Sigmoid colon (tissue), 7 donors: ENCODE data around the gene NUTF2. TPM values are rescaled to one million over a fixed set of nuclear protein-coding genes. Genes with fewer than 3 reads are reported as not detected.

Source experiments
- DNase-seq: peaks from one replicate; pipeline ENCODE4 v3.0.0-alpha.2; 2019
- H3K27ac ChIP-seq, 4 donors: fragments of 200-600 bp; sonication (generic); one replicate each; pipeline ENCODE4 v1.5.1; 2016 to 2019; ENCODE audit warnings: mild to moderate bottlenecking in 1 of 4
- H3K27me3 ChIP-seq, 3 donors: fragments of 200-600 bp; sonication (generic); one replicate each; pipeline ENCODE4 v1.5.1; 2019; ENCODE audit warnings: mild to moderate bottlenecking in 1 of 3
- H3K36me3 ChIP-seq, 4 donors: fragments of 200-600 bp; sonication (generic); one replicate each; pipeline ENCODE4 v1.5.1; 2016 to 2019
- H3K4me1 ChIP-seq, 4 donors: fragments of 200-600 bp; sonication (generic); one replicate each; pipeline ENCODE4 v1.5.1; 2017 to 2019
- H3K4me3 ChIP-seq, 4 donors: fragments of 200-600 bp; sonication (generic); one replicate each; pipeline ENCODE4 v1.5.1; 2017 to 2019; ENCODE audit warnings: mild to moderate bottlenecking in 2 of 4, moderate library complexity in 1 of 4
- H3K9me3 ChIP-seq, 4 donors: fragments of 200-600 bp in 3 of 4; sonication (generic) in 3 of 4; one replicate each; pipeline versions ENCODE4 v1.5.1 to v1.6.1; 2013 to 2019
- CTCF ChIP-seq, 4 experiments: fragments of 450-650 bp in 3 of 4; fragments of 200-600 bp in 1 of 4; IDR thresholded peaks; one replicate each; pipeline ENCODE4 v1.5.1; 2016 to 2019; ENCODE audit warnings: antibody characterized with exemption in 4 of 4, mild to moderate bottlenecking in 3 of 4, moderate library complexity in 2 of 4
- EP300 ChIP-seq, 4 donors: sonication (generic); formaldehyde crosslinking; IDR thresholded peaks; one replicate each; pipeline ENCODE4 v1.6.1; 2017; ENCODE audit warnings: antibody characterized with exemption in 4 of 4
- POLR2A ChIP-seq, 2 donors: fragments of 450-650 bp; IDR thresholded peaks; one replicate each; pipeline ENCODE4 v1.6.1; 2016; ENCODE audit warnings: antibody characterized with exemption in 2 of 2, mild to moderate bottlenecking in 2 of 2, moderate library complexity in 2 of 2
- POLR2AphosphoS5 ChIP-seq, 4 donors: sonication (generic); formaldehyde crosslinking; IDR thresholded peaks; one replicate each; pipeline ENCODE4 v1.6.1; 2017; ENCODE audit warnings: antibody characterized with exemption in 4 of 4
- WGBS, 2 donors: extraction: QIAGEN DNeasy Blood & Tissue Kit; methylation state at CpG; one replicate each; pipeline ENCODE4 v1.1.7; 2013; 5-methylcytosine and 5-hydroxymethylcytosine counted together
- intact Hi-C: fragments of 100-400 bp; cut with DNase I; formaldehyde crosslinking; loops from one replicate; pipeline ENCODE4 v1.15.1; 2023
- polyA plus RNA-seq, 3 donors: library from polyadenylated mRNA; stranded (reverse); fragments of 200-250 nt; gene quantifications; one replicate each; pipeline ENCODE4 v1.2.3, GENCODE V29; 2013
- total RNA-seq, 4 donors: library from RNA; depleted of rRNA; stranded (reverse); fragments of >200 nt; gene quantifications; one replicate each; pipeline ENCODE4 v1.1.0, GENCODE V29; 2016
- donor health status: healthy with polysubstance abuse.
- donor health status: Bipolar disorder and iron deficiency.
- donor health status: healthy.

NUTF2 gene
- total and polyA plus RNA-seq, 7 donors, result 50.8 to 115 (median 93.8) TPM

DNA sequence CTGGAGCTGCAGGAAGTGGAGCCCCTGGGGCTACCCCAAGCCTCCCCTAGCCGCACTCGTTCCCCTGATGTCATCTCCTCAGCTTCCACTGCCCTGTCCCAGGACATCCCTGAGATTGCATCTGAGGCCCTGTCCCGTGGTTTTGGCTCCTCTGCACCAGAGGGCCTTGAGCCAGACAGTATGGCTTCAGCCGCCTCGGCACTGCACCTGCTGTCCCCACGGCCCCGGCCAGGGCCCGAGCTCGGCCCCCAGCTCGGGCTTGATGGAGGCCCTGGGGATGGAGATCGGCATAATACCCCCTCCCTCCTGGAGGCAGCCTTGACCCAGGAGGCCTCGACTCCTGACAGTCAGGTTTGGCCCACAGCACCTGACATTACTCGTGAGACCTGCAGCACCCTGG, 33.9 kb downstream of the NUTF2 start:
- TF ChIP-seq CTCF (IDR thresholded peaks at IDR 0.05) (no peak), POLR2A (IDR thresholded peaks at IDR 0.05) (no peak), POLR2AphosphoS5 (IDR thresholded peaks at IDR 0.05) (no peak), EP300 (IDR thresholded peaks at IDR 0.05) (no peak)
- peaks cover 66 to 81% (median 73%) of the 10 kb centered on the region in 4 donors for H3K36me3 ChIP-seq
- H3K4me3 ChIP-seq, result no peak overlapping the region
- WGBS, 2 donors, result 92 to 95% methylated on average over 13 of the region's 13 CpGs
- H3K27me3 ChIP-seq, result no peaks in the 10 kb centered on the region
- H3K9me3 ChIP-seq, result no peaks in the 10 kb centered on the region
- H3K27ac ChIP-seq, result no peak overlapping the region
- intact Hi-C loops, result loop anchor here (5.0 kb wide), 1 partner anchor 162 kb away; no protein-coding TSS in a partner anchor
- H3K4me1 ChIP-seq, result peaks cover 0 to 21% (median 17%) of the 10 kb centered on the region in 4 donors
- no peak for DNase-seq

GRCh38 chr16:67881621-67882161, 35.0 kb downstream of the NUTF2 start:
- intact Hi-C loops, result loop anchor here (5.0 kb wide), 1 partner anchor 161 kb away; no protein-coding TSS in a partner anchor
- Histone ChIP-seq H3K4me3 (no peak overlapping the region), H3K27ac (no peak overlapping the region), H3K36me3 (peaks cover 66 to 75% (median 68%) of the 10 kb centered on the region in 4 donors), H3K9me3 (no peaks in the 10 kb centered on the region), H3K27me3 (no peaks in the 10 kb centered on the region), H3K4me1 (peaks cover 0 to 13% (median 9%) of the 10 kb centered on the region in 4 donors)
- DNase-seq, result no peak
- WGBS, 2 donors, result 92 to 93% methylated on average over 21 of the region's 21 CpGs
- TF ChIP-seq POLR2A (IDR thresholded peaks at IDR 0.05) (no peak), POLR2AphosphoS5 (IDR thresholded peaks at IDR 0.05) (no peak), CTCF (IDR thresholded peaks at IDR 0.05) (no peak), EP300 (IDR thresholded peaks at IDR 0.05) (no peak)

DNA sequence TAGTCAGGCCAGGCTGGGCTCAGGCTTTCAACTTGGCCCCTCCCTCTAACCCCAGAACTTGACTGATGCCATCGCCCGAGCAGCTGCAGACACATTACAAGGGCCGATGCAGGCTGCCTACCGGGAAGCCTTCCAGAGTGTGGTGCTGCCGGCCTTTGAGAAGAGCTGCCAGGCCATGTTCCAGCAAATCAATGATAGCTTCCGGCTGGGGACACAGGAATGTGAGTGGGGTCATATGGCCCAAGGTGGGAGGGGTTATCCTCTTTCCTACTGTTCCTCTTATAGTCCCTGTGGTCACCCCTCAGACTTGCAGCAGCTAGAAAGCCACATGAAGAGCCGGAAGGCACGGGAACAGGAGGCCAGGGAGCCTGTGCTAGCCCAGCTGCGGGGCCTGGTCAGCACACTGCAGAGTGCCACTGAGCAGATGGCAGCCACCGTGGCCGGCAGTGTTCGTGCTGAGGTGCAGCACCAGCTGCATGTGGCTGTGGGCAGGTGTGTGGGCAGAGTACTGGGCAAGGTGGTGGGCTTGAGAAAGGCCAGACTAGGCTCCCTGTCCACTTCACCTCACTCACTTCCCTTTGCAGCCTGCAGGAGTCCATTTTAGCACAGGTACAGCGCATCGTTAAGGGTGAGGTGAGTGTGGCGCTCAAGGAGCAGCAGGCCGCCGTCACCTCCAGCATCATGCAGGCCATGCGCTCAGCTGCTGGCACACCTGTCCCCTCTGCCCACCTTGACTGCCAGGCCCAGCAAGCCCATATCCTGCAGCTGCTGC, 35.8 kb downstream of the NUTF2 start:
- intact Hi-C loops, result loop anchor here (1.0 to 5.0 kb wide), 2 partner anchors 46 to 160 kb away; no protein-coding TSS in a partner anchor
- peaks cover 58 to 66% (median 60%) of the 10 kb centered on the region in 4 donors for H3K36me3 ChIP-seq
- 81 to 85% methylated on average over 18 of the region's 18 CpGs for WGBS, 2 donors
- H3K27ac ChIP-seq, result no peak overlapping the region
- H3K4me3 ChIP-seq, result no peak overlapping the region
- H3K4me1 ChIP-seq, result peaks cover 0 to 13% (median 9%) of the 10 kb centered on the region in 4 donors
- TF ChIP-seq EP300 (IDR thresholded peaks at IDR 0.05) (no peak), CTCF (IDR thresholded peaks at IDR 0.05) (no peak), POLR2A (IDR thresholded peaks at IDR 0.05) (no peak), POLR2AphosphoS5 (IDR thresholded peaks at IDR 0.05) (no peak)
- no peaks in the 10 kb centered on the region for H3K9me3 ChIP-seq
- no peaks in the 10 kb centered on the region for H3K27me3 ChIP-seq
- no peak for DNase-seq

DNA sequence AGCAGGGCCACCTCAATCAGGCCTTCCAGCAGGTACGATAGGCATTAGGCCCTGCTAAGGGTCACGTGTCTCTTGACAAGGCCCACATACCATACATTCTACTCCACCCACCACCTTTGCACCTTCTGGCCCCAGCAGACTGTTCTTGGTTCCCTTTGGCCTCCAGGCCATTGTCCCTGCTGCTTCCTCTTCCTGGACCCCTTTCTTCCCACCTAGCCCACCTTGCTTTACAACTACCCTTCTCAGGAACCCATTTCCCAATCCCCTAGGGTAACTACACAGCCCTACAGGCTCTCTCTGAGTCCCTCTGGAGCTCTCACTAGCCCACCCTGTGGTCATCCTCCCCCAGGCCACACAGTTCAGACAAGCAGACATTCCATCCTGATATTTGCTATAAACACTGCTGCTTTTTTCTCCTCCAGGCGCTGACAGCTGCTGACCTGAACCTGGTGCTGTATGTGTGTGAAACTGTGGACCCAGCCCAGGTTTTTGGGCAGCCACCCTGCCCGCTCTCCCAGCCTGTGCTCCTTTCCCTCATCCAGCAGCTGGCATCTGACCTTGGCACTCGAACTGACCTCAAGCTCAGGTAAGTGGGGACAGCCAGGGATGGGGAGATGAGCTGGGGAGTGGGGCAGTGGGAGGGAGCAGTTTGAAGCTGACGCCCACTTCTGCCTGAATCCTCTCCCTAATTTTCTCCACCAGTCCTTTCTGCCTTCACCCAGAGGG, 36.6 kb downstream of the NUTF2 start:
- TF ChIP-seq EP300 (IDR thresholded peaks at IDR 0.05), result no peak
- TF ChIP-seq POLR2AphosphoS5 (IDR thresholded peaks at IDR 0.05), result no peak
- no peak for TF ChIP-seq CTCF (IDR thresholded peaks at IDR 0.05)
- no peak for TF ChIP-seq POLR2A (IDR thresholded peaks at IDR 0.05)
- Histone ChIP-seq H3K36me3 (peaks cover 51 to 59% (median 52%) of the 10 kb centered on the region in 4 donors), H3K9me3 (no peaks in the 10 kb centered on the region), H3K4me1 (peaks cover 0 to 13% (median 9%) of the 10 kb centered on the region in 4 donors), H3K27ac (peak overlapping the region in 2 of 4 donors; percentile 64 to 69), H3K27me3 (no peaks in the 10 kb centered on the region), H3K4me3 (no peak overlapping the region)
- DNase-seq, result no peak
- intact Hi-C loops, result loop anchor here (1.0 to 5.0 kb wide), 2 partner anchors 45 to 159 kb away; no protein-coding TSS in a partner anchor
- 52 to 68% methylated on average over 6 of the region's 6 CpGs for WGBS, 2 donors
